NT2/D1 (cell line): ENCODE data around the gene C8A.

Experiments
- SUZ12 ChIP-seq: IDR thresholded peaks from 2 replicates; pipeline ENCODE4 v1.6.1; 2011; ENCODE audit not compliant: insufficient read length, insufficient read depth; ENCODE audit errors: extremely low read depth
- ZNF274 ChIP-seq: IDR thresholded peaks from 2 replicates; pipeline ENCODE4 v1.6.1; 2011; ENCODE audit warnings: mild to moderate bottlenecking, low read depth, low read length

DNA sequence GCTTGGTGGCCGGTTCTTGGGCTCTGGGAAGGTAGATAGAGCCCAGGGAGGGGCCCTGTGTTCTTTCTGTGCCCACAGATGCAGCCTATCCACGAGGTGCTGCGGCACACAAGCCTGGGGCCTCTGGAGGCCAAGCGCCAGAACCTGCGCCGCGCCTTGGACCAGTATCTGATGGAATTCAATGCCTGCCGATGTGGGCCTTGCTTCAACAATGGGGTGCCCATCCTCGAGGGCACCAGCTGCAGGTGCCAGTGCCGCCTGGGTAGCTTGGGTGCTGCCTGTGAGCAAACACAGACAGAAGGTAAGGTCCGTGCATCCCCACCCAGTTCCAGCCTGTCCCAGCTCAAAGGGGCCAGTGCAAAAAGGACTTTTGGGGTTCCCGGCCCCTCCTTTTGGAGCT, 57.7 kb downstream of the C8A start:
- TF ChIP-seq SUZ12 = no peak
- no peak for TF ChIP-seq ZNF274
